IMR-90 (cell line): ENCODE measurements around the gene ARSJ. TPM values are rescaled to one million over a fixed set of nuclear protein-coding genes. Genes with fewer than 3 reads are reported as not detected.
"Not testable (repeated sequence)": the region's sequence is repeated elsewhere in the genome, so short reads cannot be mapped to it uniquely, and the experiment has no call there.

ENCODE experiments used
- ATAC-seq: fragments of 200-7000 bp; cut with Tn5 transposase; 2 replicates; pipeline ENCODE4 v1.9.1; 2020; ENCODE audit warnings: low read depth, mild to moderate bottlenecking, moderate library complexity
- BruUV-seq: library from RNA; stranded (reverse); fragments of 400-500 nt; replicated peaks from 2 replicates; lab custom pipeline; 2021; lab: Mats Ljungman, UMichigan
- CTCF ChIA-PET: fragments of 300-600 bp; formaldehyde crosslinking; extraction: SDS; loops from one replicate; lab custom pipeline; 2021; ENCODE audit warnings: antibody characterized with exemption; lab: Yijun Ruan, JAX
- POLR2A ChIA-PET: fragments of 300-600 bp; sonication (Branson Sonifier 250); formaldehyde crosslinking; loops from one replicate; lab custom pipeline; 2022; ENCODE audit warnings: antibody characterized with exemption; ENCODE audit not compliant: unreplicated experiment; lab: Charles Lee
- DNase-seq: peaks from one replicate; pipeline ENCODE4 v3.0.0; 2013
- H2AFZ ChIP-seq: replicated peaks from 2 replicates; pipeline ENCODE3; 2013; ENCODE audit warnings: low read length, mild to moderate bottlenecking; ENCODE audit not compliant: poor library complexity
- H2AK5ac ChIP-seq: 2 replicates; pipeline ENCODE4 v1.6.1; 2013; ENCODE audit warnings: low read depth, low read length, inconsistent platforms
- H2AK9ac ChIP-seq: replicated peaks from 2 replicates; pipeline ENCODE3; 2013; ENCODE audit warnings: mild to moderate bottlenecking, low read depth, low read length, moderate library complexity; ENCODE audit not compliant: poor library complexity
- H2BK120ac ChIP-seq: 2 replicates; pipeline ENCODE4 v1.6.1; 2013; ENCODE audit warnings: low read depth, low read length, inconsistent platforms
- H2BK15ac ChIP-seq: 3 replicates; pipeline ENCODE4 v1.6.1; 2013; ENCODE audit warnings: low read depth, low read length, inconsistent platforms
- H2BK20ac ChIP-seq: 2 replicates; pipeline ENCODE4 v1.6.1; 2013; ENCODE audit warnings: low read depth, mild to moderate bottlenecking, inconsistent platforms, low read length, moderate library complexity
- H2BK5ac ChIP-seq: 2 replicates; pipeline ENCODE4 v1.6.1; 2013; ENCODE audit warnings: mild to moderate bottlenecking, low read depth, low read length, inconsistent platforms; ENCODE audit not compliant: poor library complexity, severe bottlenecking
- H3K14ac ChIP-seq: replicated peaks from 2 replicates; pipeline ENCODE4 v1.6.1; 2013; ENCODE audit warnings: low read depth, low read length, inconsistent platforms
- H3K18ac ChIP-seq: 2 replicates; pipeline ENCODE4 v1.6.1; 2013; ENCODE audit warnings: low read depth, low read length, control low read depth
- H3K23ac ChIP-seq: 2 replicates; pipeline ENCODE4 v1.6.1; 2013; ENCODE audit warnings: low read depth, low read length, inconsistent platforms
- H3K27ac ChIP-seq: 2 replicates; pipeline ENCODE4 v1.5.1; 2013; ENCODE audit warnings: mild to moderate bottlenecking, control low read depth, low read length; ENCODE audit not compliant: insufficient read depth
- H3K27me3 ChIP-seq: 2 replicates; pipeline ENCODE4 v1.6.1; 2013; ENCODE audit warnings: low read length; ENCODE audit not compliant: control insufficient read depth, insufficient read depth
- H3K36me3 ChIP-seq: 2 replicates; pipeline ENCODE4 v1.6.1; 2013; ENCODE audit warnings: low read length, mixed read lengths; ENCODE audit not compliant: control insufficient read depth, insufficient read depth
- H3K4ac ChIP-seq: 2 replicates; pipeline ENCODE4 v1.6.1; 2013; ENCODE audit warnings: low read depth, low read length, inconsistent platforms
- H3K4me1 ChIP-seq: 2 replicates; pipeline ENCODE4 v1.6.1; 2013; ENCODE audit warnings: low read length, mixed read lengths; ENCODE audit not compliant: control insufficient read depth, insufficient read depth
- H3K4me2 ChIP-seq: 2 replicates; pipeline ENCODE4 v1.6.1; 2013; ENCODE audit warnings: low read depth, mild to moderate bottlenecking, control low read depth, low read length, moderate library complexity
- H3K4me3 ChIP-seq: 2 replicates; pipeline ENCODE4 v1.5.1; 2013; ENCODE audit warnings: low read depth, mild to moderate bottlenecking, control low read depth, low read length, moderate library complexity; ENCODE audit not compliant: insufficient read depth
- H3K56ac ChIP-seq: 2 replicates; pipeline ENCODE4 v1.6.1; 2013; ENCODE audit warnings: low read length, inconsistent platforms; ENCODE audit not compliant: insufficient read depth; ENCODE audit errors: extremely low read depth
- H3K79me1 ChIP-seq, 2 experiments: 2 replicates each; pipeline ENCODE4 v1.6.1; 2013; ENCODE audit warnings: low read length in 2 of 2, inconsistent platforms in 1 of 2, low read depth in 1 of 2
- H3K9ac ChIP-seq: 2 replicates; pipeline ENCODE4 v1.6.1; 2013; ENCODE audit warnings: low read depth, low read length, control low read depth
- H3K9me1 ChIP-seq: 2 replicates; pipeline ENCODE4 v1.6.1; 2013; ENCODE audit warnings: low read length, inconsistent platforms; ENCODE audit not compliant: insufficient read depth
- H3K9me3 ChIP-seq: 2 replicates; pipeline ENCODE4 v1.6.1; 2013; ENCODE audit warnings: low read length; ENCODE audit not compliant: control insufficient read depth, insufficient read depth
- H4K20me1 ChIP-seq: 2 replicates; pipeline ENCODE4 v1.6.1; 2013; ENCODE audit warnings: low read length, inconsistent platforms; ENCODE audit not compliant: insufficient read depth
- H4K5ac ChIP-seq: 2 replicates; pipeline ENCODE4 v1.6.1; 2013; ENCODE audit warnings: mild to moderate bottlenecking, low read depth, low read length, control low read depth
- H4K8ac ChIP-seq, 2 experiments: 2 replicates each; pipeline ENCODE4 v1.6.1; 2013; ENCODE audit warnings: low read depth in 2 of 2, low read length in 2 of 2, control low read depth in 1 of 2, inconsistent platforms in 1 of 2
- H4K91ac ChIP-seq: 2 replicates; pipeline ENCODE4 v1.6.1; 2013; ENCODE audit warnings: low read depth, low read length, inconsistent platforms; ENCODE audit not compliant: insufficient read depth
- BHLHE40 ChIP-seq: fragments of 150-350 bp; IDR thresholded peaks from 2 replicates; pipeline ENCODE4 v1.6.1; 2016; ENCODE audit warnings: mild to moderate bottlenecking, low read depth, low read length
- CEBPB ChIP-seq: IDR thresholded peaks from 2 replicates; pipeline ENCODE4 v1.6.1; 2012; ENCODE audit warnings: low read depth, low read length, improper control_type of control experiment
- CHD1 ChIP-seq: IDR thresholded peaks from 2 replicates; pipeline ENCODE4 v1.6.1; 2012; ENCODE audit warnings: low read depth, low read length, improper control_type of control experiment
- MAFK ChIP-seq: IDR thresholded peaks from 2 replicates; pipeline ENCODE4 v1.6.1; 2012; ENCODE audit warnings: low read depth, low read length, improper control_type of control experiment
- RFX5 ChIP-seq: IDR thresholded peaks from 2 replicates; pipeline ENCODE4 v1.8.0; 2012; ENCODE audit warnings: low read depth, mild to moderate bottlenecking, low read length, moderate library complexity
- SMC3 ChIP-seq: fragments of 150-350 bp; IDR thresholded peaks from 2 replicates; pipeline ENCODE4 v1.6.1; 2016; ENCODE audit warnings: low read depth, mild to moderate bottlenecking, antibody characterized with exemption, low read length, moderate library complexity
- WGBS, 2 experiments: methylation state at CpG; one replicate each; pipeline versions ENCODE4 v1.1.5 to v1.1.7; 2013; ENCODE audit warnings: missing lambda C conversion rate in 2 of 2; ENCODE audit not compliant: insufficient read length in 1 of 2; ENCODE audit errors: extremely low coverage in 2 of 2; 5-methylcytosine and 5-hydroxymethylcytosine counted together
- dilution Hi-C: fragments of 300-500 bp; cut with HindIII; formaldehyde crosslinking; loops from one replicate; pipeline ENCODE4 v1.14.3; 2018; ENCODE audit warnings: low sequenced_read_pairs; ENCODE audit not compliant: unreplicated experiment
- in situ Hi-C: fragments of 300-500 bp; cut with MboI; formaldehyde crosslinking; loops from 3 replicates; pipeline ENCODE4 v1.14.3; 2019; ENCODE audit warnings: low sequenced_read_pairs, inconsistent platforms, mixed read lengths
- intact Hi-C: fragments of 100-400 bp; cut with micrococcal nuclease; formaldehyde crosslinking; loops from 2 replicates; pipeline ENCODE4 v1.10.0; 2022
- polyA plus RNA-seq, 3 experiments: library from polyadenylated mRNA; depleted of rRNA; stranded (reverse); fragments of >200 nt; gene quantifications; 2 replicates each; pipeline ENCODE4 v1.2.3, GENCODE V29; 2012; ENCODE audit warnings: low replicate concordance in 1 of 3
- total RNA-seq: library from RNA; depleted of rRNA; stranded (reverse); fragments of >200 nt; gene quantifications from 2 replicates; pipeline ENCODE4 v1.2.3, GENCODE V29; 2012
- TF ChIP-seq, protein P1 (sequence below): conservative IDR thresholded peaks from 2 replicates; pipeline ENCODE4 v1.5.1; 2012; ENCODE audit warnings: mild to moderate bottlenecking, low read depth, low read length, improper control_type of control experiment

The ARSJ gene
- total and polyA plus RNA-seq, 2 of the 4 experiments (the other 2 are of a cell fraction) = 47.7 to 143 TPM

DNA sequence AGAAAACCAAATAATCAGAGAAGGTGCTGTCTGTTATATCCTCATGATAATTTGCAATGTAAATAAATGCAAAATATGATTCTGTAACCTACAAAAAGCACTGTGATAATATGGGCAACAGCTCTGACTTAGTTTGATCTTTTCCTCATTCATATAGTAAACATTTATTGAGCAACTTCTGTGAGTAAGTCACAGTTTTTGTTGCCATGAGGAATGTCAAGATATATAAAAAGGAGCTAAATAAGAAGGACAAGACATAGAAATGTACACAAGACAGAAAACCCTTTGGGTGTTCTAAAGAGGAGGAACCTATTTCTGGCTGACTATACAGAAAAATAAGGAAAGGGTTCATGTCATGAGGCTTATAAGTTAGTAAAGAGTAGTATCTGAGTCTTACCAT is 44.3 kb downstream of the ARSJ start:
- H3K18ac ChIP-seq = no peak overlapping the region
- POLR2A ChIA-PET = no interaction called here
- no peaks in the 10 kb centered on the region for H3K9me3 ChIP-seq
- no peak overlapping the region for H4K8ac ChIP-seq
- no peak overlapping the region for H2BK15ac ChIP-seq
- no TSS peak for BruUV-seq
- peak; percentile 26 for DNase-seq
- intact Hi-C loops = no loop called here
- no peak overlapping the region for H4K5ac ChIP-seq
- H3K23ac ChIP-seq = no peak overlapping the region
- H3K79me1 ChIP-seq = peaks cover 14 to 32% of the 10 kb centered on the region in 2 experiments; a peak in 3 of 4 replicates
- no peak overlapping the region for H3K9ac ChIP-seq
- no peak overlapping the region for H4K91ac ChIP-seq
- H3K4me1 ChIP-seq = peaks cover 3% of the 10 kb centered on the region
- no peak overlapping the region for H3K27ac ChIP-seq
- dilution Hi-C loops = no loop called here
- peak; percentile 51; the same call in 1 of the 2 replicates for ATAC-seq
- H3K9me1 ChIP-seq = peaks cover 2% of the 10 kb centered on the region; the same call in 1 of the 2 replicates
- no peak overlapping the region for H2AK5ac ChIP-seq
- H3K4ac ChIP-seq = no peak overlapping the region
- no peak overlapping the region for H3K4me2 ChIP-seq
- H2AK9ac ChIP-seq = no peak overlapping the region
- H3K4me3 ChIP-seq = no peak overlapping the region
- H3K27me3 ChIP-seq = no peaks in the 10 kb centered on the region
- in situ Hi-C loops = no loop called here
- CTCF ChIA-PET = interaction anchor here (0.6 to 0.9 kb wide), 2 partner anchors 245 to 1559 kb away, joined by 3 read pairs; no protein-coding TSS in a partner anchor
- H3K36me3 ChIP-seq = peaks cover under 1% of the 10 kb centered on the region; the same call in 1 of the 2 replicates
- H2BK120ac ChIP-seq = no peak overlapping the region
- H4K20me1 ChIP-seq = peaks cover 27% of the 10 kb centered on the region
- no peak overlapping the region for H2AFZ ChIP-seq
- H3K14ac ChIP-seq = no peak overlapping the region
- H3K56ac ChIP-seq = no peak overlapping the region
- no peak for TF ChIP-seq CHD1
- no peak for TF ChIP-seq BHLHE40
- TF ChIP-seq SMC3 = no peak
- no peak for TF ChIP-seq MAFK
- peak; percentile 80 for TF ChIP-seq CEBPB
- TF ChIP-seq, protein P1, sequence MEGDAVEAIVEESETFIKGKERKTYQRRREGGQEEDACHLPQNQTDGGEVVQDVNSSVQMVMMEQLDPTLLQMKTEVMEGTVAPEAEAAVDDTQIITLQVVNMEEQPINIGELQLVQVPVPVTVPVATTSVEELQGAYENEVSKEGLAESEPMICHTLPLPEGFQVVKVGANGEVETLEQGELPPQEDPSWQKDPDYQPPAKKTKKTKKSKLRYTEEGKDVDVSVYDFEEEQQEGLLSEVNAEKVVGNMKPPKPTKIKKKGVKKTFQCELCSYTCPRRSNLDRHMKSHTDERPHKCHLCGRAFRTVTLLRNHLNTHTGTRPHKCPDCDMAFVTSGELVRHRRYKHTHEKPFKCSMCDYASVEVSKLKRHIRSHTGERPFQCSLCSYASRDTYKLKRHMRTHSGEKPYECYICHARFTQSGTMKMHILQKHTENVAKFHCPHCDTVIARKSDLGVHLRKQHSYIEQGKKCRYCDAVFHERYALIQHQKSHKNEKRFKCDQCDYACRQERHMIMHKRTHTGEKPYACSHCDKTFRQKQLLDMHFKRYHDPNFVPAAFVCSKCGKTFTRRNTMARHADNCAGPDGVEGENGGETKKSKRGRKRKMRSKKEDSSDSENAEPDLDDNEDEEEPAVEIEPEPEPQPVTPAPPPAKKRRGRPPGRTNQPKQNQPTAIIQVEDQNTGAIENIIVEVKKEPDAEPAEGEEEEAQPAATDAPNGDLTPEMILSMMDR = no peak
- TF ChIP-seq RFX5 = no peak
- H2BK5ac ChIP-seq = no peak overlapping the region
- no peak overlapping the region for H2BK20ac ChIP-seq

DNA sequence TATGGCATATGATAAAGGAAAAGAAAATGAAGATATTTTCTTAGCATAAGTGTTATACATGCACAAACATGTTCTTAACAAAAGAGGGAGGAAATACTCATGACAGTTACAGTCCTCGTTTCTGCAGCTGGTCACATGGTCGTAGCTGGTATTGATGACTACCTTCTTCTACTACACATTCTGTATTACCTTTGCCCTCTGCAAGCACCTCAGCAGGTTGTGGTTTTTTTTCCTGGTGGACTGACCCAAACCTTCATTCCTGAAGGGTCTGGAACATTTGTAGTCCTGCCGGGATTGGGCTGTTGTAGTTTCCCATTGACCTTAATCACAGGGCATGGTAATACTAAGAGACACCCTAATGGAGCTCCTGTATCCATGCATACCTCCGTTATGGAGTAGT is 54.7 kb downstream of the ARSJ start:
- H3K9me3 ChIP-seq, H3K23ac ChIP-seq, ATAC-seq, H3K18ac ChIP-seq, in situ Hi-C loops, H3K4ac ChIP-seq, H2AK5ac ChIP-seq, CTCF ChIA-PET, DNase-seq, H3K4me3 ChIP-seq, BruUV-seq, H2BK120ac ChIP-seq, H2BK5ac ChIP-seq, H4K8ac ChIP-seq, H3K14ac ChIP-seq, H3K4me2 ChIP-seq, H2AFZ ChIP-seq, H2AK9ac ChIP-seq, H3K27me3 ChIP-seq, intact Hi-C loops, H4K91ac ChIP-seq, H3K4me1 ChIP-seq, H3K56ac ChIP-seq, POLR2A ChIA-PET, H3K36me3 ChIP-seq, H2BK20ac ChIP-seq, H2BK15ac ChIP-seq, dilution Hi-C loops, H3K9me1 ChIP-seq, H4K5ac ChIP-seq, H3K9ac ChIP-seq, H3K27ac ChIP-seq: not testable (repeated sequence)
- H4K20me1 ChIP-seq = peaks cover 30% of the 10 kb centered on the region
- H3K79me1 ChIP-seq = peaks cover 28 to 77% of the 10 kb centered on the region in 2 experiments
- WGBS, 2 experiments = no CpG with 5 or more reads among the region's 4 CpGs
